HL-60 (cell line): ENCODE results near the gene S100A5.

Source experiments
- DNase-seq, 2 experiments: peaks; one replicate each; pipeline ENCODE4 v3.0.0-alpha.2; 2010 to 2020; ENCODE audit warnings: low read depth in 1 of 2, low spot score in 1 of 2
- H3K27ac ChIP-seq: fragments of 250-450 bp; sonication (Bioruptor Pico); replicated peaks from 2 replicates; pipeline ENCODE4 v1.5.1; 2020; ENCODE audit warnings: mild to moderate bottlenecking, moderate library complexity
- H3K27me3 ChIP-seq: fragments of 250-450 bp; sonication (Bioruptor Pico); 2 replicates; pipeline ENCODE4 v1.5.1; 2021; ENCODE audit warnings: mild to moderate bottlenecking, moderate library complexity; ENCODE audit not compliant: insufficient read depth, poor library complexity, severe bottlenecking
- H3K4me3 ChIP-seq: replicated peaks from 2 replicates; pipeline ENCODE4 v1.5.1; 2011; ENCODE audit warnings: mild to moderate bottlenecking, control low read depth, low read length; ENCODE audit not compliant: insufficient read depth
- CTCF ChIP-seq: IDR thresholded peaks from one replicate; pipeline ENCODE4 v1.5.1; 2011; ENCODE audit warnings: low read length, control low read depth, inconsistent platforms; ENCODE audit not compliant: insufficient read depth
- GABPA ChIP-seq: IDR thresholded peaks from 2 replicates; pipeline ENCODE4 v1.6.1; 2012; ENCODE audit warnings: low read depth
- POLR2AphosphoS5 ChIP-seq: IDR thresholded peaks from 2 replicates; pipeline ENCODE4 v1.6.1; 2012; ENCODE audit warnings: low read depth
- REST ChIP-seq: IDR thresholded peaks from 2 replicates; pipeline ENCODE4 v1.6.1; 2012; ENCODE audit warnings: low read depth; ENCODE audit not compliant: insufficient replicate concordance
- SPI1 ChIP-seq: IDR thresholded peaks from 2 replicates; pipeline ENCODE4 v1.6.1; 2012; ENCODE audit warnings: low read depth, mild to moderate bottlenecking, borderline replicate concordance

The S100A5 gene

GRCh38 chr1:153506386-153506785 is 34.3 kb downstream of the S100A5 start:
- no peak overlapping the region for H3K4me3 ChIP-seq
- no peak for TF ChIP-seq REST
- TF ChIP-seq GABPA = no peak
- no peak for TF ChIP-seq SPI1
- no peaks in the 10 kb centered on the region for H3K27me3 ChIP-seq
- no peak for DNase-seq
- no peak overlapping the region for H3K27ac ChIP-seq

GRCh38 chr1:153505576-153505975 is 35.2 kb downstream of the S100A5 start:
- no peak for DNase-seq
- TF ChIP-seq CTCF = no peak
- no peak for TF ChIP-seq REST
- no peak for TF ChIP-seq GABPA
- TF ChIP-seq POLR2AphosphoS5 = no peak
- no peak for TF ChIP-seq SPI1
- Histone ChIP-seq H3K27ac (no peak overlapping the region), H3K27me3 (no peaks in the 10 kb centered on the region), H3K4me3 (no peak overlapping the region)

- no peak overlapping the region for H3K4me3 ChIP-seq
- H3K27ac ChIP-seq = no peak overlapping the region
- no peaks in the 10 kb centered on the region for H3K27me3 ChIP-seq
- no peak for DNase-seq
- TF ChIP-seq CTCF (no peak), SPI1 (no peak), GABPA (no peak), REST (no peak), POLR2AphosphoS5 (no peak)
Measured at GRCh38 chr1:153503766-153504165, 37.0 kb downstream of the S100A5 start.

- H3K27ac ChIP-seq = no peak overlapping the region
- DNase-seq = no peak
- no peak overlapping the region for H3K4me3 ChIP-seq
- H3K27me3 ChIP-seq = peaks cover 2% of the 10 kb centered on the region
- TF ChIP-seq GABPA = no peak
- no peak for TF ChIP-seq SPI1
- TF ChIP-seq CTCF = no peak
- no peak for TF ChIP-seq POLR2AphosphoS5
- no peak for TF ChIP-seq REST
Measured at GRCh38 chr1:153498746-153499145, 42.0 kb downstream of the S100A5 start.
